ENCODE data around the gene GPA33. TPM values are rescaled to one million over a fixed set of nuclear protein-coding genes. Genes with fewer than 3 reads are reported as not detected.

GPA33 gene
- total RNA-seq, 1 donor, result not detected

DNA sequence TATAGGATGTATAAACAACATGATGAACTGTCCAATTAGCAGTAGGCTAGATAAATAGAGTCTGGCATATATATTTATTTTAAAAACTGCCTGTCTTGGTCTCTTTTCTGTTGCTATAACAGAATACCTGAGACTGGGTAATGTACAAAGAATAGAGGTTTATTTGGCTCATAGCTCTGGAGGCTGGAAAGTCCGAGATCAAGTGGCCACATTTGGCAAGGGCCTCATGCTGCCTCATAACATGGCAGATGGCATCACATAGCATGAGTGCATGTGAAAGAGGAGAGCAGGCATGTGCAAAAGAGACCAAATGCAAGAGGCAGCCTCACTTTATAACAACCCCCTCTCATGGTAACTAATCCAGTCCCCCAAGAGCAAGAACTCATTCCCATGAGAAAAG lies 9.7 kb upstream of the GPA33 start:
- Histone ChIP-seq H3K27me3 (ENCODE audit: insufficient read depth, low read length) (no peaks in the 10 kb centered on the region), H3K79me2 (ENCODE audit: insufficient read depth, low read length) (no peaks in the 10 kb centered on the region), H3K9me3 (ENCODE audit: low read depth, low read length) (no peaks in the 10 kb centered on the region), H3K36me3 (ENCODE audit: insufficient read depth, low read length) (no peaks in the 10 kb centered on the region), H3K4me2 (ENCODE audit: insufficient read depth, low read length) (no peak overlapping the region), H4K20me1 (ENCODE audit: insufficient read depth, low read length) (no peaks in the 10 kb centered on the region), H3K4me3 (ENCODE audit: insufficient read depth, low read length) (no peak overlapping the region), H2AFZ (ENCODE audit: low read length) (no peak overlapping the region), H3K27ac (ENCODE audit: low read depth, low read length) (no peak overlapping the region), H3K4me1 (ENCODE audit: insufficient read depth, low read length) (no peaks in the 10 kb centered on the region)
- DNase-seq (ENCODE audit: insufficient read length, low spot score, missing footprints), result no peak
- TF ChIP-seq, protein P1, sequence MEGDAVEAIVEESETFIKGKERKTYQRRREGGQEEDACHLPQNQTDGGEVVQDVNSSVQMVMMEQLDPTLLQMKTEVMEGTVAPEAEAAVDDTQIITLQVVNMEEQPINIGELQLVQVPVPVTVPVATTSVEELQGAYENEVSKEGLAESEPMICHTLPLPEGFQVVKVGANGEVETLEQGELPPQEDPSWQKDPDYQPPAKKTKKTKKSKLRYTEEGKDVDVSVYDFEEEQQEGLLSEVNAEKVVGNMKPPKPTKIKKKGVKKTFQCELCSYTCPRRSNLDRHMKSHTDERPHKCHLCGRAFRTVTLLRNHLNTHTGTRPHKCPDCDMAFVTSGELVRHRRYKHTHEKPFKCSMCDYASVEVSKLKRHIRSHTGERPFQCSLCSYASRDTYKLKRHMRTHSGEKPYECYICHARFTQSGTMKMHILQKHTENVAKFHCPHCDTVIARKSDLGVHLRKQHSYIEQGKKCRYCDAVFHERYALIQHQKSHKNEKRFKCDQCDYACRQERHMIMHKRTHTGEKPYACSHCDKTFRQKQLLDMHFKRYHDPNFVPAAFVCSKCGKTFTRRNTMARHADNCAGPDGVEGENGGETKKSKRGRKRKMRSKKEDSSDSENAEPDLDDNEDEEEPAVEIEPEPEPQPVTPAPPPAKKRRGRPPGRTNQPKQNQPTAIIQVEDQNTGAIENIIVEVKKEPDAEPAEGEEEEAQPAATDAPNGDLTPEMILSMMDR (IDR thresholded peaks at IDR 0.05; ENCODE audit: extremely low read depth, low read depth, low read length), result no peak

DNA sequence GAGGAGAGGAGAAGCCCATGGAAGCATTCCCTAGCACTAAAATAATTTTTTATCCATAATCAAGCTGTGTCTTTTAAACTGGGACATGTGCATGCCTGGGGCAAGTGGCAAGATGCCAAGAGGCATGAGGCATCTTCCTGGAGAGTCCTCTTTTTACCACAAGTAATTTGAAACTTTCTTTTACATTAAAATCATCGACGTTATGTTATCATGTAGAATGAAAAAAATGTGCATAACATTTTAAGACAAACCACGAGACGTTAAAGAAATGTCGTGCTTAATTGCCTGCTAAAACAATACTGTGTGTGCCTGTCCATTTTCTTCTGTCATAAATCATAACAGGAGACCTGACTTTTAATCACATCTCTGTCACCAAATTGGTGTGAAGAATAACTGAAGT lies 5.2 kb upstream of the GPA33 start:
- no peak for DNase-seq (ENCODE audit: insufficient read length, low spot score, missing footprints)
- no peaks in the 10 kb centered on the region for H4K20me1 ChIP-seq (ENCODE audit: insufficient read depth, low read length)
- H3K27ac ChIP-seq (ENCODE audit: low read depth, low read length), result no peak overlapping the region
- no peaks in the 10 kb centered on the region for H3K79me2 ChIP-seq (ENCODE audit: insufficient read depth, low read length)
- H3K9me3 ChIP-seq (ENCODE audit: low read depth, low read length), result no peaks in the 10 kb centered on the region
- no peak overlapping the region for H2AFZ ChIP-seq (ENCODE audit: low read length)
- H3K4me1 ChIP-seq (ENCODE audit: insufficient read depth, low read length), result no peaks in the 10 kb centered on the region
- H3K27me3 ChIP-seq (ENCODE audit: insufficient read depth, low read length), result no peaks in the 10 kb centered on the region
- H3K4me3 ChIP-seq (ENCODE audit: insufficient read depth, low read length), result no peak overlapping the region
- H3K36me3 ChIP-seq (ENCODE audit: insufficient read depth, low read length), result no peaks in the 10 kb centered on the region
- TF ChIP-seq, protein P1 (IDR thresholded peaks at IDR 0.05; ENCODE audit: extremely low read depth, low read depth, low read length), result no peak
- no peak overlapping the region for H3K4me2 ChIP-seq (ENCODE audit: insufficient read depth, low read length)

GRCh38 chr1:167094690-167095089 lies 4.5 kb upstream of the GPA33 start:
- Histone ChIP-seq H3K4me2 (ENCODE audit: insufficient read depth, low read length) (no peak overlapping the region), H3K27ac (ENCODE audit: low read depth, low read length) (no peak overlapping the region)
- TF ChIP-seq, protein P1 (IDR thresholded peaks at IDR 0.05; ENCODE audit: extremely low read depth, low read depth, low read length), result no peak

GRCh38 chr1:167093846-167094516 lies 3.8 kb upstream of the GPA33 start, which contains the start of gene STYXL2:
STYXL2 (plus strand) TSS chr1:167094075; CDS start chr1:167094850, 775 bp downstream.
- H4K20me1 ChIP-seq (ENCODE audit: insufficient read depth, low read length), result no peaks in the 10 kb centered on the region
- H3K9me3 ChIP-seq (ENCODE audit: low read depth, low read length), result no peaks in the 10 kb centered on the region
- TF ChIP-seq, protein P1 (IDR thresholded peaks at IDR 0.05; ENCODE audit: extremely low read depth, low read depth, low read length), result no peak
- H3K4me1 ChIP-seq (ENCODE audit: insufficient read depth, low read length), result no peaks in the 10 kb centered on the region
- no peak within 1 kb of the TSS for H3K4me3 ChIP-seq (ENCODE audit: insufficient read depth, low read length)
- H3K4me2 ChIP-seq (ENCODE audit: insufficient read depth, low read length), result no peak within 1 kb of the TSS
- H3K27me3 ChIP-seq (ENCODE audit: insufficient read depth, low read length), result no peaks in the 10 kb centered on the region
- DNase-seq (ENCODE audit: insufficient read length, low spot score, missing footprints), result no peak
- no peaks in the 10 kb centered on the region for H3K36me3 ChIP-seq (ENCODE audit: insufficient read depth, low read length)
- no peaks in the 10 kb centered on the region for H3K79me2 ChIP-seq (ENCODE audit: insufficient read depth, low read length)
- no peak within 1 kb of the TSS for H3K27ac ChIP-seq (ENCODE audit: low read depth, low read length)
- H2AFZ ChIP-seq (ENCODE audit: low read length), result no peak within 1 kb of the TSS

More at GRCh38 chr1:167094690-167095089, 4.5 kb upstream of the GPA33 start:
- H3K36me3 ChIP-seq (ENCODE audit: insufficient read depth, low read length), result no peaks in the 10 kb centered on the region
- H3K4me1 ChIP-seq (ENCODE audit: insufficient read depth, low read length), result no peaks in the 10 kb centered on the region
- no peaks in the 10 kb centered on the region for H3K9me3 ChIP-seq (ENCODE audit: low read depth, low read length)
- no peaks in the 10 kb centered on the region for H3K79me2 ChIP-seq (ENCODE audit: insufficient read depth, low read length)
- DNase-seq (ENCODE audit: insufficient read length, low spot score, missing footprints), result no peak
- no peaks in the 10 kb centered on the region for H3K27me3 ChIP-seq (ENCODE audit: insufficient read depth, low read length)
- H2AFZ ChIP-seq (ENCODE audit: low read length), result no peak overlapping the region
- no peak overlapping the region for H3K4me3 ChIP-seq (ENCODE audit: insufficient read depth, low read length)
- no peaks in the 10 kb centered on the region for H4K20me1 ChIP-seq (ENCODE audit: insufficient read depth, low read length)
